ENCODE data around the gene NUAK2. TPM values are rescaled to one million over a fixed set of nuclear protein-coding genes. Genes with fewer than 3 reads are reported as not detected.

Gene NUAK2
- polyA plus RNA-seq, 3 donors, result 9.1 to 44.9 (median 21.9) TPM

DNA sequence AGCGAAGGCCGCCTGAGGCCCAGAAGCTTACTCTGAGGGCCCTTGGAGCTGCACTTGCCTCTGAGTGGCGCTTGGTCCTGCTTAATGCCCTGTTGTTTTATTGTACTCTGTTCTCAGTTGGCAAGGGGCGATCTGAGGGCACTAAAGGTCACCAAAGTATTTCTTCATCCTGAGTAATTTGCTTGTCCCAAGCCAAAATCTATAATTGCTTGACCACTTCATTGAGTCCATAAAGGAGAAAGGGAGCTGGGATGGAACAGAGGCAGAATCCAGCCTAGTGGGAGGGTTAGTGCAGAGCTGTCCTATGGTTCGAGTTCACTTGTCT lies 376 bp upstream of the NUAK2 start:
- no peak for DNase-seq
- H2AFZ ChIP-seq (ENCODE audit: insufficient read depth, low read depth, low read length, poor library complexity, severe bottlenecking), result peak overlapping the region; percentile 69
- H3K4me1 Mint-ChIP-seq, result peaks cover 50% of the 10 kb centered on the region
- H3K27ac ChIP-seq (ENCODE audit: low read depth in 1 of 2, low read length in 2 of 2), result peak overlapping the region in 1 of 2 donors; percentile 88
- H3K27me3 ChIP-seq (ENCODE audit: control insufficient read depth in 2 of 2, insufficient read depth in 2 of 2, low read length in 2 of 2), result peaks cover 0 to 3% of the 10 kb centered on the region in 2 donors
- H3K36me3 ChIP-seq (replicated peaks in 1 of 2; ENCODE audit: control insufficient read depth in 1 of 2, insufficient read depth in 2 of 2, low read length in 2 of 2), result no peaks in the 10 kb centered on the region
- H3K36me3 Mint-ChIP-seq, result peaks cover 19 to 20% of the 10 kb centered on the region in 2 donors
- WGBS (ENCODE audit: insufficient coverage), result 43% methylated on average over 4 of the region's 5 CpGs
- intact Hi-C loops (cut with micrococcal nuclease), result loop anchor here (2.0 to 5.0 kb wide), 2 partner anchors 15 to 35 kb away; no protein-coding TSS in a partner anchor
- peak overlapping the region; percentile 94 for H3K4me2 ChIP-seq (replicated peaks; ENCODE audit: extremely low read depth, low read length, poor library complexity, severe bottlenecking)
- no peaks in the 10 kb centered on the region for H3K9me3 ChIP-seq (replicated peaks in 1 of 2; ENCODE audit: control insufficient read depth in 1 of 2, insufficient read depth in 1 of 2, low read length in 2 of 2)
- peak overlapping the region; percentile 86 for H3K9ac ChIP-seq (ENCODE audit: insufficient read depth, low read length, poor library complexity, severe bottlenecking)
- peaks cover 6 to 16% (median 7%) of the 10 kb centered on the region in 3 donors for H3K27me3 Mint-ChIP-seq (ENCODE audit: low read depth in 3 of 3)
- peaks cover 45% of the 10 kb centered on the region for H4K20me1 ChIP-seq (ENCODE audit: insufficient read depth, low read length)
- H3K9me3 Mint-ChIP-seq, result peaks cover 0 to 5% (median 0%) of the 10 kb centered on the region in 7 donors
- peak overlapping the region in 1 of 2 donors; percentile 91 for H3K4me3 Mint-ChIP-seq
- peak overlapping the region in 2 of 3 experiments; percentile 93 to 96 for H3K4me3 ChIP-seq (replicated peaks in 1 of 3; ENCODE audit: low read depth in 2 of 3, low read length in 3 of 3)
- TF ChIP-seq CTCF (IDR thresholded peaks at IDR 0.05), result no peak
- H3K4me1 ChIP-seq (ENCODE audit: control insufficient read depth in 1 of 2, insufficient read depth in 2 of 2, low read length in 2 of 2), result peaks cover 42 to 53% of the 10 kb centered on the region in 2 donors
- peaks cover 51% of the 10 kb centered on the region for H3K79me2 ChIP-seq (ENCODE audit: insufficient read depth, low read length)
- H3K27ac Mint-ChIP-seq, result peak overlapping the region in 6 of 7 donors; percentile 25 to 94 (median 76)

DNA sequence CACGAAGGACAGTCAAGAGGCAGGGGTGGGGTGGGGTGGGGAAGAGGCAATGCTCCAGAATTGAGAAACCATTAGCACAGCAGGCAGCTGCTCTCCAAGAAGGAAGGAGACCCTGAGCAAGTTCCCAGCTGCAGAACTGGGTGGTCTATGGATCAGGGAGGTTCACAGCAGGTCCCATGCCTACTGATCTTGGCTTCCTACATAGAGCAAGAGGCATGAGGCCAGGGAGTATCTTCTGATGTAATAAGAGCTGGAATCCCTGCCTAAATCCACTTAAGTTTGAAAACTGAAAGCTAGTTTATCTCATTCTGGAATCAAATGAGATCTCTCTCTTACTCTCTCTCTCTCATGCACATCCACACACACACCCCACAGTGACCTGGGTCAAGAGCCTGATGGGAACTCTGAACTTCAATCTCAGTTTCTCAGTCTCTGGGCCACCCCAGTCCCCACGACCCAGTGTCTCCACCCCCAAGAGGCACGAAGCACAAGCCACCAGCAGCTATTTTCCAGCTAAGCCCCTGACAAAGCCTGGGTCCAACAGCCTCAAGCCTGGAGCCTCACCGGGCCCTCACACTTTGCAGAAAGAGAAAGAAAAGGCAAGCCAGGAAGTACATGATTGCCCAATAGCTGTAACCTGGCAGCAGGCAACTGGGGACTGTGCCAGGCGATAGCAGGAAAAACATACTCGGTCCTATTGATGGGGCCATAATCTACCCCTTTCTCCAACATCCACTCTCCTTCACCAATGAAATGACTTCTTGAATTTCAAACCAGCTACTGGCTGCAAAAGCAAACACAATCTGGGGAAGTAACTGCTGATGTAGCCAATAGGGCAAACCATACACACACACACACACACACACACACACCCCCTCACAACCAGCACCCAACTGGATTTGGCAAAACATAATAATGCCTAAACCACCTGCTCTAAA lies 2.2 kb downstream of the NUAK2 start:
- peaks cover 68 to 73% of the 10 kb centered on the region in 2 donors for H3K4me1 ChIP-seq (ENCODE audit: control insufficient read depth in 1 of 2, insufficient read depth in 2 of 2, low read length in 2 of 2)
- no peaks in the 10 kb centered on the region for H3K27me3 ChIP-seq (ENCODE audit: control insufficient read depth in 2 of 2, insufficient read depth in 2 of 2, low read length in 2 of 2)
- peak overlapping the region; percentile 94 for H3K4me2 ChIP-seq (replicated peaks; ENCODE audit: extremely low read depth, low read length, poor library complexity, severe bottlenecking)
- Mint-ChIP-seq H3K36me3 (peaks cover 28 to 29% of the 10 kb centered on the region in 2 donors), H3K27me3 (ENCODE audit: low read depth in 3 of 3) (peaks cover 1 to 5% (median 2%) of the 10 kb centered on the region in 3 donors), H3K4me3 (peak overlapping the region; percentile 91 to 98), H3K27ac (peak overlapping the region; percentile 94 to 99 (median 95)), H3K9me3 (peaks cover 0 to 5% (median 0%) of the 10 kb centered on the region in 7 donors), H3K4me1 (peaks cover 66% of the 10 kb centered on the region)
- peak overlapping the region; percentile 63 to 88 for H3K27ac ChIP-seq (ENCODE audit: low read depth in 1 of 2, low read length in 2 of 2)
- peak; percentile 50 to 69 (median 64) for DNase-seq
- H4K20me1 ChIP-seq (ENCODE audit: insufficient read depth, low read length), result peaks cover 71% of the 10 kb centered on the region
- H3K36me3 ChIP-seq (replicated peaks in 1 of 2; ENCODE audit: control insufficient read depth in 1 of 2, insufficient read depth in 2 of 2, low read length in 2 of 2), result no peaks in the 10 kb centered on the region
- H3K9me3 ChIP-seq (replicated peaks in 1 of 2; ENCODE audit: control insufficient read depth in 1 of 2, insufficient read depth in 1 of 2, low read length in 2 of 2), result no peaks in the 10 kb centered on the region
- WGBS (ENCODE audit: insufficient coverage), result 0% methylated on average over 5 of the region's 6 CpGs
- TF ChIP-seq CTCF (IDR thresholded peaks at IDR 0.05), result no peak
- no peak overlapping the region for H2AFZ ChIP-seq (ENCODE audit: insufficient read depth, low read depth, low read length, poor library complexity, severe bottlenecking)
- H3K79me2 ChIP-seq (ENCODE audit: insufficient read depth, low read length), result peaks cover 77% of the 10 kb centered on the region
- peak overlapping the region; percentile 93 to 96 (median 95) for H3K4me3 ChIP-seq (replicated peaks in 1 of 3; ENCODE audit: low read depth in 2 of 3, low read length in 3 of 3)
- intact Hi-C loops (cut with micrococcal nuclease), result loop anchor here (2.0 to 5.0 kb wide), 3 partner anchors 13 to 35 kb away; no protein-coding TSS in a partner anchor
- H3K9ac ChIP-seq (ENCODE audit: insufficient read depth, low read length, poor library complexity, severe bottlenecking), result peak overlapping the region; percentile 86
